Omental fat pad (tissue), 4 donors: ENCODE data around the gene BBOF1. TPM values are rescaled to one million over a fixed set of nuclear protein-coding genes. Genes with fewer than 3 reads are reported as not detected.
A peak's percentile ranks its signal among the peaks of the same experiment; 100 is the strongest.

ENCODE experiments used
- ATAC-seq: fragments of 150-250 bp; one replicate; pipeline ENCODE4 v1.9.1; 2016; ENCODE audit warnings: mild to moderate bottlenecking, moderate library complexity; ENCODE audit not compliant: low FRiP score
- DNase-seq: peaks from one replicate; pipeline ENCODE4 v3.0.0-alpha.2; 2019; ENCODE audit warnings: low spot score
- total RNA-seq, 4 donors: library from RNA; depleted of rRNA; stranded (reverse); fragments of >200 nt; gene quantifications; one replicate each; pipeline ENCODE4 v1.1.0, GENCODE V29; 2016
- TF ChIP-seq, protein P1 (sequence below), 3 donors: fragments of 450-650 bp; IDR thresholded peaks; one replicate each; pipeline ENCODE4 v1.5.1; 2016 to 2017; ENCODE audit warnings: antibody characterized with exemption in 3 of 3, mild to moderate bottlenecking in 3 of 3, moderate library complexity in 2 of 3

Gene BBOF1
- total RNA-seq, 4 donors from 2014 or later, result 4.0 to 10.4 (median 5.7) TPM

DNA sequence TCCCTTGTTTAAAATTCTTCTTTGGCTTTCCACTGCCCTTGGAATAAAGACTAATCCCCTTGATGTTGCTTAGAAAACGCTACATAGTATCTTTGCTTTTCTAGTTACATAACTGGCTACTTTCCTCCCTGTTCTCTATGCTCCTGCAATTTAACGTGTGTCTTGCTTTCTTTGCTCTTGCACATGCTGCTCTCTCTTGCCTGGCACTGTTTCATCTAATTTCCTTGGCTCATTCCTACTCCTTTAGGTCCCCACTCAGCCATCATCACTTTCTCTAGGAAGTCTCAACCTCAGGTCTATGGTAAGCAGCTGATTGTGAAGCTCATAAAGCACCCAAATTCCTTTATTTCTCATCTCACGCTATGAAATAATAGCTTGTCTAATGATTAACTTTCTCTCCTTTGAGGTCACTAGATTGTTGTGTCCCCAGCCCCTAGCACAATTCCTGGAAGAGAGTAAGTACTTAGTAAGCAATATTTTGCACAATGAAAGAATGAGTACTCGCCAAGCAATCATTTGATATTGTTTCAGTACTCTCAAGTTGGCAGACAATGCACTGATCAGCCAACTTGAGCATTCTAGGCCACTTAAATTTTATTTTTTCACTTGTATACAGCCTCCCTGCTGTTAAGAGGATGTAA is 61.8 kb downstream of the BBOF1 start:
- ATAC-seq, result no peak
- TF ChIP-seq, protein P1, sequence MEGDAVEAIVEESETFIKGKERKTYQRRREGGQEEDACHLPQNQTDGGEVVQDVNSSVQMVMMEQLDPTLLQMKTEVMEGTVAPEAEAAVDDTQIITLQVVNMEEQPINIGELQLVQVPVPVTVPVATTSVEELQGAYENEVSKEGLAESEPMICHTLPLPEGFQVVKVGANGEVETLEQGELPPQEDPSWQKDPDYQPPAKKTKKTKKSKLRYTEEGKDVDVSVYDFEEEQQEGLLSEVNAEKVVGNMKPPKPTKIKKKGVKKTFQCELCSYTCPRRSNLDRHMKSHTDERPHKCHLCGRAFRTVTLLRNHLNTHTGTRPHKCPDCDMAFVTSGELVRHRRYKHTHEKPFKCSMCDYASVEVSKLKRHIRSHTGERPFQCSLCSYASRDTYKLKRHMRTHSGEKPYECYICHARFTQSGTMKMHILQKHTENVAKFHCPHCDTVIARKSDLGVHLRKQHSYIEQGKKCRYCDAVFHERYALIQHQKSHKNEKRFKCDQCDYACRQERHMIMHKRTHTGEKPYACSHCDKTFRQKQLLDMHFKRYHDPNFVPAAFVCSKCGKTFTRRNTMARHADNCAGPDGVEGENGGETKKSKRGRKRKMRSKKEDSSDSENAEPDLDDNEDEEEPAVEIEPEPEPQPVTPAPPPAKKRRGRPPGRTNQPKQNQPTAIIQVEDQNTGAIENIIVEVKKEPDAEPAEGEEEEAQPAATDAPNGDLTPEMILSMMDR (IDR thresholded peaks at IDR 0.05), result no peak
- no peak for DNase-seq

DNA sequence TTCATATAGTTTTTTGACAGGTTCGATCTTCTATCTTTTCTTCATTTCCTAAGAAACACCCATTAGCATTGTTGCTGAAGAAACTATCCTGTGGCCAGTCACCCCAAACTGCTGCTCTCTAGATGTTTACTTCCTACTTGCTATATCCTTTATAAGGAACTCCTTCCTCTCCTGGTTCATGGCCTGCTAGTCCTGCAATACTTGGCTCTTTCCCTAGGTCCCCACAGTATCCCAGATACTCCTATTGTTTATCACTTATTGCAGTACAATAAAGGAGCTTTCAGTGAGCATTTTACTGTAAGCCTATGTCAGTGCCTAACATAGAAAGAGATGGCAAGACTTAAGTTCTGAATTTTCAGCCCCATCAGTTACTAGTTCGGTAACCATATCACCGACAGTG is 62.3 kb downstream of the BBOF1 start:
- DNase-seq (no peak), ATAC-seq (no peak)
- TF ChIP-seq, protein P1 (IDR thresholded peaks at IDR 0.05), result no peak

DNA sequence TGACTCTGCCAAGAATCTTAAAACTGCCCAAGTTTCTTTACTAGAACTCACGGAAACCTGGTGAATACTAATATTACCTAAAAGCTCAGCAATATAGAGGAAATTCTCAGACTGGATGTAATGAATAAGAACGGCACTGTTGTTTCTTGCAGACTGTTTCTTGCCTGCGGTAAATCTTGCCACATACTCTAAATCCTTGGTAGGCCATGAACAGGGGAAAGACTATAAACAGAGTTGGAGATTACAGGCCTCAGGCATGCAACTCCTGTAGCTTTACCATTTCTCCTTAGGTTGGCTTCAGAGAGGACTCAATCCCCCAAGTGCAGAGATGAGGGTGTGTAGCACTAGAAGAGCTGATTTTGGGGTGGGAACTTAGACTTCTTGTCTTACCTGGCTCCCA is 64.0 kb downstream of the BBOF1 start:
- ATAC-seq (no peak), DNase-seq (no peak)
- TF ChIP-seq, protein P1 (IDR thresholded peaks at IDR 0.05), result no peak

DNA sequence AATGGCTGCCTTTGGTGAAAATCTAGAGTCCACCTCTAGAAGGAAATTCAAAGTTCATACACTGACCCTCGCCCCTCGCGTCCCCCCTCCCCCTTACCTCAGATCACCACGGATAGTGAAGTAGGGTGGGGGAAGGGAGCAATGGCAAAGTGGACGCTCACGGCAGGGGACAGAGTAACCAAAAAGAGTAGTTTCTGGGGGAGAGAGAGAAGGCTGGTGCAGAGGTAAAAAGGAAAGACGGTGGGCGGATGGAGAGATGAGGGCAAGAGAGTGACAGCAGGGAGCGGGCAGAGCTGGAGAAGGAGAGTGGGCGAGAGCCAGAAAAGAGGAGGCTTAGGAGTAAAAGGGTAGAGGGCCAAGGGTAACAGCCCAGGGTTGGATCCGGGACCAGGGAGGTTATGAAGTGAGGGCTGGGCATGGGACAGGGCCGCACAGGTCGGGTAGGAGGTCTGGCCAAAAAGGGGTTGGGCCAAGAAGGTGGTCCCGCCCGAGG is 64.7 kb downstream of the BBOF1 start:
- DNase-seq (no peak), ATAC-seq (peak; percentile 25)
- TF ChIP-seq, protein P1 (IDR thresholded peaks at IDR 0.05), result no peak

DNA sequence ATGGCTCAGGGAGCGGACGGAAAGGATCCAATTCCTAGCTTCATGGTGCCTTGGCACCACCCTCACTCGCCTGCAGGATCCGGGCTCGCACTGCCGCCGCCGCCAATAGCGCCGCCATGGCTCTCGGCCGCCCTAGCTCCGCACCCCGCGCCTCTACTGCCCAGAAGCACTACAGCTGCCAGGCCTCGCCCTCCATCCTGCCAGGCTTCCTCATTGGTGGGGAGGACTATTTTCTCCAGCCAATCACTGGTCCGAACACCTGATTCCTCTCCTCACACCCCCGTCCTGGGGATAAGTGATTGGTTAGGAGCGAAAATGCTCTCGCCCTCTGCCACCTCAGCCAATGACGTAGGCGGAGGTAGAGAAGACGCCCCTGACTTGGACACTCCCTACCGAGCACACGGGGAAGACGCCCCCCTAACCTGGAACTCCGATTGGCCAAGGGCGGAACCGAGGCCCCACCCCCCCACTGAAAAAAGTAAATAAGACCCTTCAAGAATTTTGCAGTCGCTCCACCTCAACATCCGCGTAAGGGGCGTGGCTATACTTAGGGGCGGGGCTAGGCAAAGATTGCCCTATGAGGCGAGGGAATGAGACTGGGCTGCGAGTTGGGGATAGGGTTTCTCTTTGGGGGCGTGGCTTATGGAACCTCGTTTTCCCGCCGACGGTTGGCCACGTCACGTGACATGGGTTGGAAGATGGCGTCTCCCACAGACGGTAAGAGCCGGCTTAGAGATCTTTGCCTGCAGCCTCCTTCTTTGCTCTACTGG is 65.3 kb downstream of the BBOF1 start, which contains the start of the genes ALDH6A1 and LIN52:
ALDH6A1 (minus strand) TSS at position 177 of the 770 bp plus-strand sequence; CDS start at position 118, 59 bp downstream.
LIN52 (plus strand) TSS at position 680 of the 770 bp plus-strand sequence; CDS start at position 699, 19 bp downstream.
- TF ChIP-seq, protein P1 (IDR thresholded peaks at IDR 0.05), result no peak
- peak; percentile 99 for ATAC-seq
- peak; percentile 99 for DNase-seq

DNA sequence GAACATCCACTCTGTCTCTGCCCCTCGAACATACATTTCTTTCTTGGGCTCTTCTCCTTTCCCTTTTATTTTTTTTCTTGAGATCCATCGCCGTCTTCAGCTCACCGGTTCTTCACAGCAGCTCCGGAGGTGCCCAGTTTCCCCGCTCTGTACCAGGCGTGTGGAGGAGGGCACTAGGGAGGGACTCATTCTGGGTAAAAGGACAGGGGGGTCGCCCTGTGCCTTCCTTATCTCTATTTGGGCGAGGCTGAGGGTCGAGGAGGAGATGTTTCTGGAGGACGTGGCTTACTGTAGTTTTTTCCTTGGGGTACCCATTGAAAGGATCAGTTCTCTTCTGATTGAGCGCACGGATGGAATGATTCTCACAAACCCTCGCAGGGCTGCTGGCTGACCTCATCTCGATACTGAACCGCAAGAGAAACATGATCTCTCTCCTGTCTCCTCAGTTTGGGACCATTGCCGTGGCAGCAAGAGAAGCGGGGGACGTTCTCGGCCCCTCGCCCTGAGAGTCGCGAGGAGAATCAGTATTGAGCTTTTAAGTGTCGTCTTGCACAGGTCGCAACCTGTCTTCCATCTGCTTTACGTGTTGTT is 66.0 kb downstream of the BBOF1 start:
- TF ChIP-seq, protein P1 (IDR thresholded peaks at IDR 0.05), result no peak
- DNase-seq (no peak), ATAC-seq (peak; percentile 17)
